ENCODE data around the gene MDFI.

GRCh38 chr6:41643899-41644269 lies 5.6 kb downstream of the MDFI start:
- TF ChIP-seq, protein P1, sequence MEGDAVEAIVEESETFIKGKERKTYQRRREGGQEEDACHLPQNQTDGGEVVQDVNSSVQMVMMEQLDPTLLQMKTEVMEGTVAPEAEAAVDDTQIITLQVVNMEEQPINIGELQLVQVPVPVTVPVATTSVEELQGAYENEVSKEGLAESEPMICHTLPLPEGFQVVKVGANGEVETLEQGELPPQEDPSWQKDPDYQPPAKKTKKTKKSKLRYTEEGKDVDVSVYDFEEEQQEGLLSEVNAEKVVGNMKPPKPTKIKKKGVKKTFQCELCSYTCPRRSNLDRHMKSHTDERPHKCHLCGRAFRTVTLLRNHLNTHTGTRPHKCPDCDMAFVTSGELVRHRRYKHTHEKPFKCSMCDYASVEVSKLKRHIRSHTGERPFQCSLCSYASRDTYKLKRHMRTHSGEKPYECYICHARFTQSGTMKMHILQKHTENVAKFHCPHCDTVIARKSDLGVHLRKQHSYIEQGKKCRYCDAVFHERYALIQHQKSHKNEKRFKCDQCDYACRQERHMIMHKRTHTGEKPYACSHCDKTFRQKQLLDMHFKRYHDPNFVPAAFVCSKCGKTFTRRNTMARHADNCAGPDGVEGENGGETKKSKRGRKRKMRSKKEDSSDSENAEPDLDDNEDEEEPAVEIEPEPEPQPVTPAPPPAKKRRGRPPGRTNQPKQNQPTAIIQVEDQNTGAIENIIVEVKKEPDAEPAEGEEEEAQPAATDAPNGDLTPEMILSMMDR (IDR thresholded peaks at IDR 0.05; ENCODE audit: low read depth, low read length, missing input control) = no peak
- TF ChIP-seq MAX (IDR thresholded peaks at IDR 0.05) = no peak
- no peak for TF ChIP-seq FOXA1 (IDR thresholded peaks at IDR 0.05)
- TF ChIP-seq, protein P2, sequence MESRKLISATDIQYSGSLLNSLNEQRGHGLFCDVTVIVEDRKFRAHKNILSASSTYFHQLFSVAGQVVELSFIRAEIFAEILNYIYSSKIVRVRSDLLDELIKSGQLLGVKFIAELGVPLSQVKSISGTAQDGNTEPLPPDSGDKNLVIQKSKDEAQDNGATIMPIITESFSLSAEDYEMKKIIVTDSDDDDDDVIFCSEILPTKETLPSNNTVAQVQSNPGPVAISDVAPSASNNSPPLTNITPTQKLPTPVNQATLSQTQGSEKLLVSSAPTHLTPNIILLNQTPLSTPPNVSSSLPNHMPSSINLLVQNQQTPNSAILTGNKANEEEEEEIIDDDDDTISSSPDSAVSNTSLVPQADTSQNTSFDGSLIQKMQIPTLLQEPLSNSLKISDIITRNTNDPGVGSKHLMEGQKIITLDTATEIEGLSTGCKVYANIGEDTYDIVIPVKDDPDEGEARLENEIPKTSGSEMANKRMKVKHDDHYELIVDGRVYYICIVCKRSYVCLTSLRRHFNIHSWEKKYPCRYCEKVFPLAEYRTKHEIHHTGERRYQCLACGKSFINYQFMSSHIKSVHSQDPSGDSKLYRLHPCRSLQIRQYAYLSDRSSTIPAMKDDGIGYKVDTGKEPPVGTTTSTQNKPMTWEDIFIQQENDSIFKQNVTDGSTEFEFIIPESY (IDR thresholded peaks at IDR 0.05) = no peak
- TF ChIP-seq TAF1 (conservative IDR thresholded peaks at IDR 0.05) = no peak
- TF ChIP-seq RXRA (IDR thresholded peaks at IDR 0.05) = no peak

All from liver (tissue), 3 donors.